Transverse colon (tissue), 4 donors: ENCODE results near the gene ASIP. TPM values are rescaled to one million over a fixed set of nuclear protein-coding genes. Genes with fewer than 3 reads are reported as not detected.

Experiments
- DNase-seq: peaks from one replicate; pipeline ENCODE4 v3.0.0-alpha.2; 2019
- H3K27ac ChIP-seq, 4 donors: fragments of 200-600 bp; sonication (generic); 2 replicates each; pipeline ENCODE4 v1.5.1; 2016 to 2018; ENCODE audit warnings: inconsistent platforms in 4 of 4
- H3K27me3 ChIP-seq: fragments of 200-600 bp; sonication (generic); 2 replicates; pipeline ENCODE4 v1.5.1; 2017; ENCODE audit warnings: inconsistent platforms
- H3K36me3 ChIP-seq, 4 donors: fragments of 200-600 bp; sonication (generic); 2 replicates each; pipeline ENCODE4 v1.5.1; 2017 to 2019; ENCODE audit warnings: inconsistent platforms in 4 of 4
- H3K4me1 ChIP-seq, 4 donors: fragments of 200-600 bp; sonication (generic); 2 replicates each; pipeline ENCODE4 v1.5.1; 2017 to 2020; ENCODE audit warnings: inconsistent platforms in 4 of 4
- H3K4me3 ChIP-seq, 4 donors: fragments of 200-600 bp; sonication (generic); 1 replicate in 1 of 4; 2 replicates in 3 of 4; pipeline versions ENCODE4 v1.5.1 to v1.6.1; 2017 to 2019; ENCODE audit warnings: inconsistent platforms in 4 of 4
- H3K9me3 ChIP-seq, 2 donors: fragments of 200-600 bp; sonication (generic); 2 replicates each; pipeline ENCODE4 v1.5.1; 2017 to 2019; ENCODE audit warnings: inconsistent platforms in 2 of 2
- CTCF ChIP-seq, 5 experiments: fragments of 200-600 bp in 3 of 5; fragments of 450-650 bp in 2 of 5; sonication (generic) in 3 of 5; IDR thresholded peaks; 1 replicate in 2 of 5; 2 replicates in 3 of 5; pipeline ENCODE4 v1.5.1; 2016 to 2017; ENCODE audit warnings: antibody characterized with exemption in 5 of 5, inconsistent platforms in 3 of 5, mild to moderate bottlenecking in 2 of 5, moderate library complexity in 1 of 5
- EP300 ChIP-seq: sonication (generic); formaldehyde crosslinking; IDR thresholded peaks from one replicate; pipeline ENCODE4 v1.6.1; 2017; ENCODE audit warnings: antibody characterized with exemption, low read depth
- POLR2A ChIP-seq: fragments of 450-650 bp; IDR thresholded peaks from one replicate; pipeline ENCODE4 v1.6.1; 2016; ENCODE audit warnings: antibody characterized with exemption, mild to moderate bottlenecking, moderate library complexity
- POLR2AphosphoS5 ChIP-seq, 3 donors: sonication (generic); formaldehyde crosslinking; IDR thresholded peaks; one replicate each; pipeline ENCODE4 v1.6.1; 2016; ENCODE audit warnings: antibody characterized with exemption in 3 of 3
- WGBS, 2 donors: methylation state at CpG; one replicate each; pipeline ENCODE4 v1.1.5; 2018; ENCODE audit warnings: low coverage in 1 of 2; 5-methylcytosine and 5-hydroxymethylcytosine counted together
- in situ Hi-C, 4 donors: fragments of 200-750 bp; cut with MboI; loops; one replicate each; pipeline versions ENCODE4 v1.15.0 to v1.15.1; 2017; ENCODE audit warnings: low sequenced_read_pairs in 3 of 4, low pct_ligation_motif_present in 1 of 4, low pct_unique_long_range_greater_than_20kb in 1 of 4
- intact Hi-C: fragments of 100-400 bp; cut with DNase I; formaldehyde crosslinking; loops from one replicate; pipeline ENCODE4 v1.15.1; 2023; ENCODE audit warnings: low total_unique reads
- total RNA-seq, 4 donors: library from RNA; depleted of rRNA; stranded (reverse); fragments of >200 nt; gene quantifications; one replicate each; pipeline ENCODE4 v1.1.0, GENCODE V29; 2016

ASIP gene
- total RNA-seq, result not detected

GRCh38 chr20:34240693-34241615 is at the start of gene ASIP:
TSS of gene ASIP (plus strand) at chr20:34241423. CDS start at chr20:34260375, 18,952 bp downstream.
- Histone ChIP-seq H3K36me3 (no peaks in the 10 kb centered on the region), H3K4me1 (no peaks in the 10 kb centered on the region), H3K9me3 (peaks cover 12 to 19% of the 10 kb centered on the region in 2 donors), H3K4me3 (no peak within 1 kb of the TSS), H3K27ac (no peak within 1 kb of the TSS), H3K27me3 (peaks cover 6% of the 10 kb centered on the region)
- TF ChIP-seq POLR2A, result no peak
- no peak for TF ChIP-seq POLR2AphosphoS5 (IDR thresholded peaks at IDR 0.05)
- no peak for TF ChIP-seq EP300
- no peak for TF ChIP-seq CTCF (IDR thresholded peaks at IDR 0.05)
- 76 to 79% methylated on average over 3 to 9 of the region's 9 CpGs for WGBS, 2 donors
- in situ Hi-C loops, result no loop called here
- DNase-seq, result no peak
- intact Hi-C loops, result no loop called here

- Histone ChIP-seq H3K9me3 (no peaks in the 10 kb centered on the region), H3K4me3 (no peak overlapping the region), H3K27me3 (peaks cover 17% of the 10 kb centered on the region), H3K36me3 (no peaks in the 10 kb centered on the region), H3K27ac (no peak overlapping the region), H3K4me1 (no peaks in the 10 kb centered on the region)
- DNase-seq, result no peak
- intact Hi-C loops, result no loop called here
- WGBS, 2 donors, result 83 to 92% methylated on average over 2 to 3 of the region's 3 CpGs
- in situ Hi-C loops, result no loop called here
- no peak for TF ChIP-seq EP300
- no peak for TF ChIP-seq POLR2A
- TF ChIP-seq POLR2AphosphoS5 (IDR thresholded peaks at IDR 0.05), result no peak
- no peak for TF ChIP-seq CTCF (IDR thresholded peaks at IDR 0.05)
These were observed 48.2 kb upstream of the ASIP start for GRCh38 chr20:34193051-34193450.

- 59 to 66% methylated on average over 3 of the region's 3 CpGs for WGBS, 2 donors
- TF ChIP-seq POLR2AphosphoS5 (IDR thresholded peaks at IDR 0.05) (no peak), POLR2A (no peak), EP300 (no peak), CTCF (IDR thresholded peaks at IDR 0.05) (no peak)
- in situ Hi-C loops (no loop called here), intact Hi-C loops (no loop called here)
- Histone ChIP-seq H3K36me3 (no peaks in the 10 kb centered on the region), H3K9me3 (no peaks in the 10 kb centered on the region), H3K4me1 (no peaks in the 10 kb centered on the region), H3K27me3 (peaks cover 14% of the 10 kb centered on the region), H3K27ac (no peak overlapping the region), H3K4me3 (no peak overlapping the region)
- no peak for DNase-seq
These were observed 42.0 kb upstream of the ASIP start for GRCh38 chr20:34199183-34199582.

- in situ Hi-C loops (no loop called here), intact Hi-C loops (no loop called here)
These were observed 41.2 kb upstream of the ASIP start for GRCh38 chr20:34200023-34200422.

More at GRCh38 chr20:34200023-34200422, 41.2 kb upstream of the ASIP start:
- Histone ChIP-seq H3K4me3 (no peak overlapping the region), H3K36me3 (no peaks in the 10 kb centered on the region), H3K4me1 (no peaks in the 10 kb centered on the region), H3K9me3 (no peaks in the 10 kb centered on the region), H3K27ac (no peak overlapping the region), H3K27me3 (peaks cover 14% of the 10 kb centered on the region)
- TF ChIP-seq CTCF (IDR thresholded peaks at IDR 0.05) (no peak), POLR2AphosphoS5 (IDR thresholded peaks at IDR 0.05) (no peak), POLR2A (no peak), EP300 (no peak)
- WGBS, 2 donors, result 69 to 76% methylated on average over 2 of the region's 2 CpGs
- no peak for DNase-seq
